ENCODE measurements around the gene IPPK. TPM values are rescaled to one million over a fixed set of nuclear protein-coding genes. Genes with fewer than 3 reads are reported as not detected.
"Not testable (repeated sequence)": the region's sequence is repeated elsewhere in the genome, so short reads cannot be mapped to it uniquely, and the experiment has no call there.

Gene IPPK
- total RNA-seq, 1 donor from 2014 or later, result 28.0 TPM

DNA sequence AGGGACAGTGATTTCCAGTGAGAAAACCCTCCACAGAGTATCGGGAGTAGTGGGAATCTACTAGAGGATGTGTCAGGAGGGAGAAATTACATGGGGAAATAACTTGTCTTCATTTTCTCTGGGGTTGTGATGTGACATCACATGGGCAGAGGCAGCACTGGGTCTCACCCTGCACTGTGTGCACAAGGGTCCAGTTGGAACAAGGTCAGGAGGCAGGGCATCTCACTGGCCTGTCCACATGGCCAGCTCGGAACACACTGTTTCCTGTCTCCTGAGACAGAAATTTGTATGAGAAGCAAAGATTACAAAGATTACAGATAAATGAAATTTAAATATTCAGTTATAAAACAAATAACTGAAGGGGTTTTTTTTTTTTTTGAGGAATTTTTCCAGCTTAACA lies 71.5 kb downstream of the IPPK start:
- Histone ChIP-seq H3K4me1 (peaks cover 7 to 52% of the 10 kb centered on the region in 2 donors), H3K9me3 (no peaks in the 10 kb centered on the region), H3K4me3 (no peak overlapping the region), H3K36me3 (no peaks in the 10 kb centered on the region), H3K27ac (peak overlapping the region; percentile 83 to 85), H3K27me3 (no peaks in the 10 kb centered on the region)
- no peak for TF ChIP-seq CTCF (IDR thresholded peaks at IDR 0.05)
- intact Hi-C loops (cut with DNase I), result loop anchor here (5.0 kb wide), 1 partner anchor 36 kb away; no protein-coding TSS in a partner anchor
- DNase-seq (ENCODE audit: low spot score in 2 of 2), result no peak

DNA sequence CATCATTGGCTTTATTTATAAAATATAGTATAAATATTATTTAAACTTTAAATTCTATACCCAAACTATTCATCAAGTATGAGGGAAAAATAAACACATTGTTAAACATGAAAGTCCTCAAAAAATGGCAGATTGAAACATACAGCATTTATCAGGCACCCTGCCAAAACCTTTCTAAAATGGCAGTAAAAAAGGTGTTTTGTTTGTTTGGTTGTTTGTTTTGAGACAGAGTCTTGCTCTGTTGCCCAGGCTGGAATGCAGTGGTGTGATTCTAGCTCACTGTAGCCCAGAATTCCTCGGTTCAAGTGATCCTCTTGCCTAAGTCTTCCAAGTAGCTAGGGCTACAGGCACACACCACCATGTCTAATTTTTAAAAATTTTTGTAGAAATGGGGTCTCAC lies 74.0 kb downstream of the IPPK start:
- no peak for DNase-seq (ENCODE audit: low spot score in 2 of 2)
- intact Hi-C loops (cut with DNase I), result loop anchor here (5.0 kb wide), 1 partner anchor 34 kb away; no protein-coding TSS in a partner anchor
- no peak for TF ChIP-seq CTCF (IDR thresholded peaks at IDR 0.05)
- Histone ChIP-seq H3K27me3 (no peaks in the 10 kb centered on the region), H3K4me1 (peaks cover 6 to 63% of the 10 kb centered on the region in 2 donors), H3K36me3 (no peaks in the 10 kb centered on the region), H3K27ac (no peak overlapping the region), H3K4me3 (no peak overlapping the region), H3K9me3 (no peaks in the 10 kb centered on the region)

DNA sequence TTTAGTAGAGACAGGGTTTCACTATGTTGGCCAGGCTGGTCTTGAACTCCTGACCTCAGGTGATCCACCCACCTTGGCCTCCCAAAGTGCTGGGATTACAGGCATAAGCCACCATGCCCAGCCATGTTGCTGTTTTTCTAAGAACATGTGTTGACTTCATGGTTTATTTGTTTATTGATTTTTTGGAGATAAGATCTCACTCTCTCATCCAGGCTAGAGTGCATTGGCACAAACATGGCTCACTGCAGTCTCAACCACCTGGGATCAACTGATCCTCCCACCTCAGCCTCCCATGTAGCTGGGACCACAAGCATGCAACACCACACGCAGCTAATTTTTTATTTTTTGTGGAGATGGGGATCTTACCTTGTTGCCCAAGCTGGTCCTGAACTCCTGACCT lies 74.9 kb downstream of the IPPK start:
- DNase-seq (ENCODE audit: low spot score in 2 of 2); H3K27me3 ChIP-seq; H3K4me3 ChIP-seq; H3K27ac ChIP-seq; H3K36me3 ChIP-seq; H3K9me3 ChIP-seq: not testable (repeated sequence)
- peaks cover 4 to 61% of the 10 kb centered on the region in 2 donors for H3K4me1 ChIP-seq
- intact Hi-C loops (cut with DNase I), result loop anchor here (5.0 kb wide), 1 partner anchor 33 kb away; no protein-coding TSS in a partner anchor

DNA sequence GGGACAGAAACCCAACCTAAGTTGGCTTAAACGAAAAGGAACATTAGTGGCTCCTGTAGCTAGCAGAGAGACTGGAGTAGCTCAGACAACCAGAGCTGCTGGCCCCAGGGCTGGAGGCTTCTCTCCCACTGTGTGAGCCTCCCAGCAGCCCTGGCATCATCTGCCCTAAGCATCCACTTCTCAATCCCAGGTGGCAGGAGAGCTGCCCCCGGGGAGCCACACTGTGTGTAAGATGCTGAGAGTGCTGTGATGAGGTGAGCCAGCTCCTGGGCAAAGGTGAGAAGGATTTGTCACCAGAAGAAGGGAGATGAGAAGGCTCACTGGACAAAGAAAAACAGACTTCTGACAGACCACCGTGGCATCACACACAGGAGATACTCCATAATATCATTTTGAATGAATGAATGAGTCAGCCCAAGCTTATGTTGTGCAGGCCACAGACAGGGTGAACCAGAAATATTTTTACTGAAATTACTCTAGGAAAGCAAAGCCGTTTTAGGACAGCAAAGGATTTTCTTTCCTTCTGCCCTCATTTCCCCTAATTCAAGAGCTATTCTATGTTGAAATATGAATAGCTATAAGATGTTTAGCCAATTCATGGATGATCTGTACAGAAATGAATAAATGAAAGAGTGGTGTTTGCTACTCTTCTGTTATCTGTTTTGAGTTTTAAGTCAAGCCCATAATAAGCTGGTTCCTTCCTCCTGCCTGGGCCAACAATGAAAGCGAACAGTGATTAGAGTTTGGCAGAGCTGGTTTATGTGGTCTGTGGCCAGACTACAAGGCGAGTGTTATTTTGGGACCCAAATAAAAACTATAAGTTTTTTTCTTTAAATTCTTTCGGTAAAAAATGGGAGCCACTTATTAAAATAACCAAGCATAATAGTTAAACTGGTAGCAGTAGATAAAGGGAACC lies 76.7 kb downstream of the IPPK start:
- Histone ChIP-seq H3K36me3 (no peaks in the 10 kb centered on the region), H3K27me3 (no peaks in the 10 kb centered on the region), H3K4me3 (peak overlapping the region in 1 of 2 donors; percentile 17), H3K4me1 (peaks cover 4 to 48% of the 10 kb centered on the region in 2 donors), H3K27ac (peak overlapping the region; percentile 74 to 83), H3K9me3 (no peaks in the 10 kb centered on the region)
- no peak for DNase-seq (ENCODE audit: low spot score in 2 of 2)
- TF ChIP-seq CTCF (IDR thresholded peaks at IDR 0.05), result no peak
- intact Hi-C loops (cut with DNase I), result loop anchor here (2.0 to 5.0 kb wide), 2 partner anchors 22 to 39 kb away; no protein-coding TSS in a partner anchor

GRCh38 chr9:92592537-92592936 lies 77.4 kb downstream of the IPPK start:
- Histone ChIP-seq H3K27ac (peak overlapping the region; percentile 74 to 83), H3K36me3 (no peaks in the 10 kb centered on the region), H3K9me3 (no peaks in the 10 kb centered on the region), H3K4me1 (peaks cover 4 to 44% of the 10 kb centered on the region in 2 donors), H3K27me3 (no peaks in the 10 kb centered on the region), H3K4me3 (no peak overlapping the region)
- DNase-seq (ENCODE audit: low spot score in 2 of 2), result no peak
- TF ChIP-seq CTCF (IDR thresholded peaks at IDR 0.05), result no peak
- intact Hi-C loops (cut with DNase I), result loop anchor here (2.0 to 5.0 kb wide), 2 partner anchors 22 to 40 kb away; no protein-coding TSS in a partner anchor

DNA sequence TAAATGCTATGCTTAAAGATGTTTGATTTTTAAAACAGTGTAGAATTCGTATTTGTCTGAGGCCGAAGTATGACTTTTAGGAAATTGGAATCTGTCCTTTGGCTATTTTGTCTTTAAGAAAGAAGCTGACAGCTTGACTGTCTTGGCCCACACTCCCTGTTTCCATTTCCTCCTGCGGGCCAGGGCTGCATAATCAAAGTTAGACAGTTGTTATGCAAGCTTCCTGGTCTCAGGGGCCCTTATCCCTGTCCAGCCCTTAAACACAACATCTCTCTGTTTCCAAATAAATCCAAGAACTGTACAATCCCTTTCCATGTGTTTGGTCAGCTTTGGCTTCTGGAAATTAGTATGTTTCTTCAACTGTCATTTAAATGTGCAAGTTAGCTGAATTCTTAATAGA lies 79.6 kb downstream of the IPPK start:
- no peak for TF ChIP-seq CTCF (IDR thresholded peaks at IDR 0.05)
- intact Hi-C loops (cut with DNase I), result loop anchor here (5.0 kb wide), 1 partner anchor 42 kb away; no protein-coding TSS in a partner anchor
- H3K27ac ChIP-seq, result peak overlapping the region; percentile 26 to 29
- peaks cover 0 to 8% of the 10 kb centered on the region in 2 donors for H3K9me3 ChIP-seq
- H3K4me1 ChIP-seq, result peaks cover 4 to 36% of the 10 kb centered on the region in 2 donors
- no peaks in the 10 kb centered on the region for H3K27me3 ChIP-seq
- no peak overlapping the region for H3K4me3 ChIP-seq
- H3K36me3 ChIP-seq, result no peaks in the 10 kb centered on the region
- DNase-seq (ENCODE audit: low spot score in 2 of 2), result peak in 1 of 2 donors; percentile 83
